Germinal center (tissue), 1 donor: Measurements from ENCODE around the gene FRMD8.

Experiments
- DNase-seq: peaks from one replicate; pipeline ENCODE4 v3.0.0; 2012; ENCODE audit warnings: mixed read lengths, low spot score

The FRMD8 gene

GRCh38 chr11:65386307-65387140 is at the start of gene FRMD8:
TSS of gene FRMD8 (plus strand) at chr11:65386637. CDS start at chr11:65387037, 400 bp downstream.
- DNase-seq, result peak; percentile 96

- DNase-seq, result no peak
These were observed 47.8 kb upstream of the FRMD8 start for GRCh38 chr11:65338676-65339075.

- no peak for DNase-seq
These were observed 46.2 kb upstream of the FRMD8 start for GRCh38 chr11:65340226-65340625.

GRCh38 chr11:65341856-65342255 is 44.6 kb upstream of the FRMD8 start:
- DNase-seq, result no peak

- DNase-seq, result no peak
These were observed 34.9 kb upstream of the FRMD8 start for GRCh38 chr11:65351511-65351910.

GRCh38 chr11:65352783-65353182 is 33.7 kb upstream of the FRMD8 start:
- no peak for DNase-seq

- DNase-seq, result no peak
These were observed 33.1 kb upstream of the FRMD8 start for GRCh38 chr11:65353376-65353775.

- no peak for DNase-seq
These were observed 32.6 kb upstream of the FRMD8 start for GRCh38 chr11:65353900-65354264.

GRCh38 chr11:65354265-65355012 is 32.0 kb upstream of the FRMD8 start, which contains the start of gene TIGD3:
TSS of gene TIGD3 (plus strand) at chr11:65354751. CDS start at chr11:65355809, 1,058 bp downstream.
- peak; percentile 100 for DNase-seq

GRCh38 chr11:65355013-65355775 is 31.2 kb upstream of the FRMD8 start:
- peak; percentile 81 for DNase-seq

- DNase-seq, result no peak
These were observed 30.6 kb upstream of the FRMD8 start for GRCh38 chr11:65355776-65356393.

GRCh38 chr11:65356394-65356972 is 30.0 kb upstream of the FRMD8 start:
- no peak for DNase-seq

GRCh38 chr11:65357856-65358356 is 28.5 kb upstream of the FRMD8 start:
- no peak for DNase-seq

GRCh38 chr11:65362320-65362931 is 24.0 kb upstream of the FRMD8 start:
- no peak for DNase-seq

- DNase-seq, result no peak
These were observed 23.5 kb upstream of the FRMD8 start for GRCh38 chr11:65362966-65363365.

GRCh38 chr11:65363770-65364169 is 22.7 kb upstream of the FRMD8 start:
- DNase-seq, result no peak

GRCh38 chr11:65366340-65366773 is 20.1 kb upstream of the FRMD8 start:
- DNase-seq, result peak; percentile 78

GRCh38 chr11:65370659-65371049 is 15.8 kb upstream of the FRMD8 start:
- DNase-seq, result no peak

GRCh38 chr11:65373839-65374580 is 12.4 kb upstream of the FRMD8 start:
- DNase-seq, result no peak

- DNase-seq, result no peak
These were observed 11.4 kb upstream of the FRMD8 start for GRCh38 chr11:65375012-65375411.
